ENCODE measurements around the gene COL23A1. TPM values are rescaled to one million over a fixed set of nuclear protein-coding genes. Genes with fewer than 3 reads are reported as not detected.

Gene COL23A1
- polyA plus RNA-seq, 1 donor (not counting 4 experiments of a cell fraction or from before 2014, with no cell fraction given): not detected

DNA sequence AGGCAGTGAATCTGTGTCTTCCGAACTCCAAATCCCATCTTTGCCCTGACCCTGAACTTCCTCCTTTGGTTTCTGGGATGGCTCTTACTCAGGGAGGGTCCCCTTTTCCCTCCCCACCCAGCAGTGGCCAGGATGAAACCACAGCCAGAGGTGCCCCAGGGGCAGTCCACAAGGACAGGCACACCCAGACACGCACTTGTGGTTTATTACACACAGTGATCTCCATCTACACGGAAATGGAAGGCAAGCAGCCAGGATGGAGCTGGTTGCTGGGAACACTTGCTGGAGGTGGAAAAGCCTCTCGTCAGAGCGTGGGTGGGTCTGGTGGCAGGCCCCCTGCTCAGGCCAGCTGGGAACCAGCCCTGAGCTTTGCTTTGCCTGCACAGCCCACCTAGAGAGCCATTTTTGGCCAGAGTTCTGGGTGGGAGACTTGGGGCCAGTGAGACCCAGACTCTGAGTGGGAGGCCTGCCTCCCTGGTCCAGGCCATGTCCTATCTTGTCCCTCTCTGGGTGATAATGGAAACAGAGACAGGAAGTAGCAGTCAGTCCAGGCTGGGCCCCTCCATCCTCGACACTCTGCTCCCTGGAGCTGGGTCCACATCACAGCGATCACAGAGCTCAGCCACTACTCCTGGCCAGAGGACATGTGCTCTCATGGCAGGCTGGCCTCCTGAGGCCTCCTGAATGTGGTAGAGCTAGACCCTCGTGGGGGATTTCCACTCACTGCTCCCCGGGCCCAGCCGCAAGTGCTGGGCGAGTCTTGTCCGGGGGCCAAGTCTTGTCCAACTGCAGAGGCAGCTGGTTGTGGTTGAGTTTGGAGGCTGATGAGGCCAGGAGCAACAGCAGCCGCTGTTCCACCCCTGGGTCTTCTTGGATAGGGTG lies 352.5 kb downstream of the COL23A1 start:
- no peaks in the 10 kb centered on the region for H3K9me1 ChIP-seq (ENCODE audit: control insufficient read depth, extremely low read depth, insufficient read depth, low read length)
- H3K4me3 ChIP-seq (ENCODE audit: control insufficient read depth in 2 of 3, extremely low read depth in 1 of 3, insufficient read depth in 2 of 3, low read depth in 1 of 3, low read length in 3 of 3): no peak overlapping the region
- no peaks in the 10 kb centered on the region for H3K36me3 ChIP-seq (ENCODE audit: control insufficient read depth in 2 of 2, extremely low read depth in 1 of 2, insufficient read depth in 2 of 2, low read length in 2 of 2)
- no peak overlapping the region for H3K27ac ChIP-seq (ENCODE audit: control insufficient read depth, insufficient read depth, low read length)
- peak overlapping the region; percentile 31 for H3K4me2 ChIP-seq (ENCODE audit: control insufficient read depth, extremely low read depth, insufficient read depth, low read depth, low read length)
- no peaks in the 10 kb centered on the region for H4K20me1 ChIP-seq (ENCODE audit: control insufficient read depth, extremely low read depth, insufficient read depth, low read length)
- DNase-seq (ENCODE audit: low read depth, low spot score): peak; percentile 49
- TF ChIP-seq EZH2 (IDR thresholded peaks at IDR 0.05; ENCODE audit: low read length): no peak
- peaks cover 15% of the 10 kb centered on the region for H3K4me1 ChIP-seq (ENCODE audit: control insufficient read depth, extremely low read depth, insufficient read depth, low read length)
- H3K79me2 ChIP-seq (ENCODE audit: control insufficient read depth, insufficient read depth, low read length): no peaks in the 10 kb centered on the region
- H3K9ac ChIP-seq (ENCODE audit: control insufficient read depth, extremely low read depth, insufficient read depth, low read length): no peak overlapping the region
- H3K27me3 ChIP-seq (ENCODE audit: control insufficient read depth, extremely low read depth, insufficient read depth, low read length): no peaks in the 10 kb centered on the region
- dilution Hi-C loops (cut with MboI; ENCODE audit: extremely low pct_ligation_motif_present, low sequenced_read_pairs): no loop called here
- H3K9me3 ChIP-seq (ENCODE audit: control insufficient read depth, low read depth, low read length): no peaks in the 10 kb centered on the region
- no peak overlapping the region for H2AFZ ChIP-seq (ENCODE audit: control insufficient read depth, low read length)
- FAIRE-seq: peak; percentile 76

- dilution Hi-C loops (cut with MboI; ENCODE audit: extremely low pct_ligation_motif_present, low sequenced_read_pairs): no loop called here
- H3K9me3 ChIP-seq (ENCODE audit: control insufficient read depth, low read depth, low read length): no peaks in the 10 kb centered on the region
- H3K27ac ChIP-seq (ENCODE audit: control insufficient read depth, insufficient read depth, low read length): no peak overlapping the region
- no peak overlapping the region for H3K4me3 ChIP-seq (ENCODE audit: control insufficient read depth in 2 of 3, extremely low read depth in 1 of 3, insufficient read depth in 2 of 3, low read depth in 1 of 3, low read length in 3 of 3)
- H3K79me2 ChIP-seq (ENCODE audit: control insufficient read depth, insufficient read depth, low read length): peaks cover 3% of the 10 kb centered on the region
- no peak overlapping the region for H2AFZ ChIP-seq (ENCODE audit: control insufficient read depth, low read length)
- H3K36me3 ChIP-seq (ENCODE audit: control insufficient read depth in 2 of 2, extremely low read depth in 1 of 2, insufficient read depth in 2 of 2, low read length in 2 of 2): no peaks in the 10 kb centered on the region
- no peaks in the 10 kb centered on the region for H4K20me1 ChIP-seq (ENCODE audit: control insufficient read depth, extremely low read depth, insufficient read depth, low read length)
- no peak overlapping the region for H3K4me2 ChIP-seq (ENCODE audit: control insufficient read depth, extremely low read depth, insufficient read depth, low read depth, low read length)
- peaks cover 15% of the 10 kb centered on the region for H3K4me1 ChIP-seq (ENCODE audit: control insufficient read depth, extremely low read depth, insufficient read depth, low read length)
- H3K9ac ChIP-seq (ENCODE audit: control insufficient read depth, extremely low read depth, insufficient read depth, low read length): no peak overlapping the region
- no peaks in the 10 kb centered on the region for H3K27me3 ChIP-seq (ENCODE audit: control insufficient read depth, extremely low read depth, insufficient read depth, low read length)
- DNase-seq (ENCODE audit: low read depth, low spot score) (no peak), FAIRE-seq (no peak)
- no peaks in the 10 kb centered on the region for H3K9me1 ChIP-seq (ENCODE audit: control insufficient read depth, extremely low read depth, insufficient read depth, low read length)
- no peak for TF ChIP-seq EZH2 (IDR thresholded peaks at IDR 0.05; ENCODE audit: low read length)
- TF ChIP-seq, protein P1, sequence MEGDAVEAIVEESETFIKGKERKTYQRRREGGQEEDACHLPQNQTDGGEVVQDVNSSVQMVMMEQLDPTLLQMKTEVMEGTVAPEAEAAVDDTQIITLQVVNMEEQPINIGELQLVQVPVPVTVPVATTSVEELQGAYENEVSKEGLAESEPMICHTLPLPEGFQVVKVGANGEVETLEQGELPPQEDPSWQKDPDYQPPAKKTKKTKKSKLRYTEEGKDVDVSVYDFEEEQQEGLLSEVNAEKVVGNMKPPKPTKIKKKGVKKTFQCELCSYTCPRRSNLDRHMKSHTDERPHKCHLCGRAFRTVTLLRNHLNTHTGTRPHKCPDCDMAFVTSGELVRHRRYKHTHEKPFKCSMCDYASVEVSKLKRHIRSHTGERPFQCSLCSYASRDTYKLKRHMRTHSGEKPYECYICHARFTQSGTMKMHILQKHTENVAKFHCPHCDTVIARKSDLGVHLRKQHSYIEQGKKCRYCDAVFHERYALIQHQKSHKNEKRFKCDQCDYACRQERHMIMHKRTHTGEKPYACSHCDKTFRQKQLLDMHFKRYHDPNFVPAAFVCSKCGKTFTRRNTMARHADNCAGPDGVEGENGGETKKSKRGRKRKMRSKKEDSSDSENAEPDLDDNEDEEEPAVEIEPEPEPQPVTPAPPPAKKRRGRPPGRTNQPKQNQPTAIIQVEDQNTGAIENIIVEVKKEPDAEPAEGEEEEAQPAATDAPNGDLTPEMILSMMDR (optimal IDR thresholded peaks at IDR 0.05 in 1 of 3, IDR thresholded peaks at IDR 0.05 in 1 of 3, conservative IDR thresholded peaks at IDR 0.05 in 1 of 3; ENCODE audit: extremely low read depth in 1 of 3, insufficient read depth in 2 of 3, low read length in 3 of 3): no peak
These were observed 353.5 kb downstream of the COL23A1 start for GRCh38 chr5:178236679-178237078.
